ENCODE measurements around the gene TRHDE.

The TRHDE gene

DNA sequence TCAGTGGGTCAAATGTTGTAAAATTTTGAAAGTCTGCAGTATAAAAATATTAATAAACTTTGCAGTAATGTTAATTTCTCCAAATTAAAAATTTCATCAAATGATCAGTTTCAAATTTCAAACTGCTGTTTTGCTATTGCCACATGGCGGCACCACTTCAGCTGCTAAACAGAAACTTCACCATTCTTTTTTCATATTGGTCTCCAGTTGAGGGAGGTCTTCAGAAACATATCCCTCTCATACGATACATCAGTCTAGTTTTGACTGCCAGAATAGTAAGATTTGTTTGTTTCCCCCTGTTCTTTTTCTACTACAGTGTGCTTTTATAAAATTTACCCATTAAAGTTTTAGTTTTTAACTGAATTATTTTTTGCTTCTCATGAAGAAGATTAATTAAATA lies 4.2 kb upstream of the TRHDE start:
- no peak for TF ChIP-seq ZNF274 (IDR thresholded peaks at IDR 0.05; ENCODE audit: low read depth, low read length)
- H3K4me3 ChIP-seq (ENCODE audit: low read length), result no peak overlapping the region

DNA sequence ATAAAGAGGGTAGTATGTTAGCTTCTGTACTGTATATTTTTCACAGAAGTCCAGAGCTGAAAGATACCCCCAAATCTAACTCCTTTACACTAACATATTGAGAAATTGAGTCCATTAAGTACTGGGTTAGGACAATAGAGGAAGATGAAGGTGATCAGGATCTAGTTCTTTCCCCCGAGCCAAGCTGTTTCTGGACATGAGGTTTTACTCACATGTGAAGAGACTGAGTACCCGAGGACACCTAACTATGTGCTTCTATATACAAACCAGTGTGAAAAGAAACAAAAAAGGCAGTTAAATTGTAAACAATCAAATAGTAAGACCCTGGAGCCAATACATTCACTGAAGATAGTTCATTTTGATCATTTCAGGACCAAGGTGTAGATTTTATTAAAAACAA lies 3.8 kb upstream of the TRHDE start:
- no peak overlapping the region for H3K4me3 ChIP-seq (ENCODE audit: low read length)
- TF ChIP-seq ZNF274 (IDR thresholded peaks at IDR 0.05; ENCODE audit: low read depth, low read length), result no peak

DNA sequence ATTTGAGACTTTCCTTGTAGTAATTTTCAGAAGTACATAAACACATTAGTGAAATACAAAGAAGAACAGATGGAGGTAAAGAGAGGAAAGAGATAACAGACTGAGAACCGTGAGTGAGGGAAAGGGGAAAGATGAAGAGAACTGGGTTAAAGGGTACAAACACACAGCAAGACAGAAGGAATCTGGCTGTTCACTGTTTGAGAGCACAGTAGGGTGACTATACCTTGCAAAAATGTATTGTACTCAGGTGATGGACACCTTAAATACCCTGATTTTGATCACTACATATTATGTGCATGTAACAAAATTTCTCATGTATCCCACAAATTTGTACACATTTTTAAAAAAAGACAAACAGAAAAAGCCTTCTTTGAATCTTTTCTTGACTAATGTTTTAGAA lies 2.7 kb upstream of the TRHDE start:
- no peak for TF ChIP-seq ZNF274 (IDR thresholded peaks at IDR 0.05; ENCODE audit: low read depth, low read length)
- no peak overlapping the region for H3K4me3 ChIP-seq (ENCODE audit: low read length)

DNA sequence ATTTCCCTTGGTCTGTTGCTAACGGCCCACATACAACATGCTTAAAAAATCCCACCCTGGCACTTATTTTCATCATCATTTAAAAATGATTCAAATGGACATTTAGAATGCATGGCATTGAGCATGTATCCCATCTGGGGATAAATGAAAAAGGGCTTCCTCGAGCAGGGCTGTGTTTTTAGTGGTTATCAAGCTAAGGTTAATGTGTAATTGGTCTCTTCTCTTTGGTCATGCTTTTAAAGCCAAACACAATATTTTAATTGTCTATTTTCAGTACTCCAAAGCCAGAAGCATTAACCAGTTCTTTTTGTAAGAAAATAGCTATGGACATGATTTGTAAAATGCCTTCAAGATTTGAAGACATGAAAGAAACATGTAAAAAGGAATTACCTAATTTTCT lies 1.9 kb upstream of the TRHDE start:
- no peak for TF ChIP-seq ZNF274 (IDR thresholded peaks at IDR 0.05; ENCODE audit: low read depth, low read length)
- no peak overlapping the region for H3K4me3 ChIP-seq (ENCODE audit: low read length)

DNA sequence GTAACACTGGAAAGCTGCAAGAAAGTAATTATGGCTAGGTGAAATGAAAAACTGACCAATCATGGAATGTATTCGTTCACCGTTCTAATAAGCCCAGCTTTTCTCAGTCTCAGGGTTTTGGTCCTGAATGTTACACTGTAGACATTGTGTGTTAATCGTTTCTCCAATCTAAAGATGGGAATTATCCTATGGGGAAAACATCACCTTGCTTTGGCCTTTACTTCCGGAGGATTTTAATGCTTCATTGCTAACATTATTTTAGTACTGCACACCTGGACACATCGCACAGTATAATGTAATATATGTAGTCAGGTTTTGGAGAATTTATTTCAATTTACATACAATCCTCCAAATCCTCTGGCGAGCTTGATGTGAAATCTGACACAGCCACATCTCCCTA lies 1.2 kb upstream of the TRHDE start:
- TF ChIP-seq ZNF274 (IDR thresholded peaks at IDR 0.05; ENCODE audit: low read depth, low read length), result no peak
- no peak overlapping the region for H3K4me3 ChIP-seq (ENCODE audit: low read length)

DNA sequence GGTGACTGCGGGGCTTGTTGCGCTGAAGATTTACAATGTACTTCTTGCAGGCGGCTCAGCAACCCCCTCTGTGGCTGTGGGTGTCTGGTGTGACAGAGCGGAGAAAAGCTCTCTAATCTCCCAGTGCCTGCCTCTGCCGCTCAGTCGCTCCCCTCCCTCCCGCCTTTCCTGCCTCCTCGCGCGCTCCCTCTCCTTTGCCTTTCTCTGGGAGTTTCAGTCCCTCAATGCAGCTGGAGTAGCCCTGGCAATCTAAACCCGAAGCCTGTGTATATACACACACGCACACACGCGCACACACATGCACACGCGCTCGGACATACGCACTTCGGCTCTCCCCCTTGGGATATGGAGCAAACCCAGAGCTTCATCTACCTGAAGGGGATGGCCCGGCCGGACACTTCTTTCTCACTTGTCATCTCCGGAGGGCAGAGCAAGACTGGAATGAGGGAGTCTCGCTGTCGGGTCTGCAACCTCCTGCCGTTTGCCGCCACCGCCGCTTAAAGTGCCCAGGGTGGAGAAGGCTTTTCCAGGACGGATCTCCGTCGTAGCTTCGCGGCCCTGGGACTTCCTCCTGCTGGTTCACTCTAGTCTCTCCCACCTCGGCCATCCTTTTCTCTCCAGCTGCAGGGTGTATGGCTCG lies 599 bp upstream of the TRHDE start:
- H3K4me3 ChIP-seq (ENCODE audit: low read length), result peak overlapping the region; percentile 1; the same call in 1 of the 2 replicates

DNA sequence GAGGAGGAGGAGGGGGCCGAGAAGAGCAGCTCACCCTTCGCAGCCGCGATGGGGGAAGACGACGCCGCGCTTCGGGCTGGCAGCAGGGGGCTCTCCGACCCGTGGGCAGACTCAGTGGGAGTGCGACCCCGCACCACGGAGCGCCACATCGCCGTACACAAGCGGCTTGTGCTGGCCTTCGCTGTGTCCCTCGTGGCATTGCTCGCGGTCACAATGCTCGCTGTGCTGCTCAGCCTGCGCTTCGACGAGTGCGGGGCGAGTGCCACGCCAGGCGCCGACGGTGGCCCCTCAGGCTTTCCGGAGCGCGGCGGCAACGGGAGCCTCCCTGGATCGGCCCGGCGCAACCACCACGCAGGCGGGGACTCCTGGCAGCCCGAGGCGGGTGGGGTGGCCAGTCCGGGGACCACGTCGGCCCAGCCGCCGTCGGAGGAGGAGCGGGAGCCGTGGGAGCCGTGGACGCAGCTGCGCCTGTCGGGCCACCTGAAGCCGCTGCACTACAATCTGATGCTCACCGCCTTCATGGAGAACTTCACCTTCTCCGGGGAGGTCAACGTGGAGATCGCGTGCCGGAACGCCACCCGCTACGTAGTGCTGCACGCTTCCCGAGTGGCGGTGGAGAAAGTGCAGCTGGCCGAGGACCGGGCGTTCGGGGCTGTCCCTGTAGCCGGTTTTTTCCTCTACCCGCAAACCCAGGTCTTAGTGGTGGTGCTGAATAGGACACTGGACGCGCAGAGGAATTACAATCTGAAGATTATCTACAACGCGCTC lies 745 bp downstream of the TRHDE start:
- no peak for TF ChIP-seq ZNF274 (IDR thresholded peaks at IDR 0.05; ENCODE audit: low read depth, low read length)
- no peak overlapping the region for H3K4me3 ChIP-seq (ENCODE audit: low read length)

More for the DNA sequence above, 599 bp upstream of the TRHDE start:
- no peak for TF ChIP-seq ZNF274 (IDR thresholded peaks at IDR 0.05; ENCODE audit: low read depth, low read length)

DNA sequence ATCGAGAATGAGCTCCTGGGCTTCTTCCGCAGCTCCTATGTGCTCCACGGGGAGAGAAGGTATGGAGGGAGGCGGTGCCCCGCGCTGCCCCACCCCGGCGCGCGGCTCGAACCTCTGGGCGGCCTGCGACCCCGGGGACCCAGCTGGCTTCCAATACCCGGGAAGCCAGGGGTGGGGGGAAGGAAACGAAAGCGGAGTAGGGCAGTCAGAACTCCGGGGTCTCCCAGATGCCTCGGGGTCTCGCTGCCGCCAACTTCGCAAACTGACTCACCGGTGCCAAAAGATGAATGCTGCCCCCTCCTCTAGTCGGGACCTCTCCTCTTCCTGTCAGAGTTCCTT lies 1.3 kb downstream of the TRHDE start:
- H3K4me3 ChIP-seq (ENCODE audit: low read length), result no peak overlapping the region
- no peak for TF ChIP-seq ZNF274 (IDR thresholded peaks at IDR 0.05; ENCODE audit: low read depth, low read length)

DNA sequence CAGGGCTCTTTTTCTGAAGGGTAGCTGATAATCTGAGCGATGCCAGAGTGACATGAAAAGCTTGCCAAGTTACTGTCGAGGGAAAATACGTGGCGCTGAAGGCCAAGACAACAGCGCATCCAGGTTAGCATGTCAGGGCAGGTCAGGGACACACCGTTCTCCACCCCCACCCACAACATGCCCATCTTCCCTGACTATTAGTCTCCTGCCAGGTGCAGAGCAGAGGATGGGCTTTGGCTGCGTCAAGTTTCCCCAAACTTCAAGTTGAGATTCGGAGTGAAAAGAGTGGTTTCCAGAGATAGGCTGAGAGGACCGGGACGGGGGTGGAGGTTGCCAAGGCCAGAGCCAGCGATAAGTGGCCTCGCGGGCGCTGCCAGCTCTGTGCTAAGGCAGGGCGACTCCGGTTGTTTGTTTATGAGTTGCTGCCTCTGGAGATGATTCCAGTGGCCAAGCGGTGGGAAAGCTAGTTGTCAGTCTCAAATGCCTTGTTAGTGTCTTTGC lies 1.7 kb downstream of the TRHDE start:
- H3K4me3 ChIP-seq (ENCODE audit: low read length), result no peak overlapping the region
- TF ChIP-seq ZNF274 (IDR thresholded peaks at IDR 0.05; ENCODE audit: low read depth, low read length), result no peak

DNA sequence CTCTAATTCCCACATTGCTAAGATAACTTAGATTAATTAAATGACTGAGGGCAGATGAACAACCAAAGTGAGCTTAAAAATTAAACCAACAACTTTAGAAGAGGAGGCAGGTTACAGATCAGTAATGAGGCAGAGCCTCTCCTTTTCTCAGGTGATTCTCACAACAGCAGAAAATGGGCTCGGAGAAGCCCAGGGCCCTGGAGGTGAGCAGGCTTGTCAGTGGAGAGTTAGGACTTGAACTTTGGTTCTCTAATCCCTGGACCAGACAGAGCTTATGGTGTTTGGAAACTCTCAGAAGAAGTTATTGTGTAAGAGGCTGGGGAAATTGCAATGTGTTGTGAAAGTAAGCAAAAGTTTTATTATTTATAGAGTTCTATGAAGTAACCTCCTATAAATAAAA lies 2.8 kb downstream of the TRHDE start:
- TF ChIP-seq ZNF274 (IDR thresholded peaks at IDR 0.05; ENCODE audit: low read depth, low read length), result no peak
- H3K4me3 ChIP-seq (ENCODE audit: low read length), result no peak overlapping the region

DNA sequence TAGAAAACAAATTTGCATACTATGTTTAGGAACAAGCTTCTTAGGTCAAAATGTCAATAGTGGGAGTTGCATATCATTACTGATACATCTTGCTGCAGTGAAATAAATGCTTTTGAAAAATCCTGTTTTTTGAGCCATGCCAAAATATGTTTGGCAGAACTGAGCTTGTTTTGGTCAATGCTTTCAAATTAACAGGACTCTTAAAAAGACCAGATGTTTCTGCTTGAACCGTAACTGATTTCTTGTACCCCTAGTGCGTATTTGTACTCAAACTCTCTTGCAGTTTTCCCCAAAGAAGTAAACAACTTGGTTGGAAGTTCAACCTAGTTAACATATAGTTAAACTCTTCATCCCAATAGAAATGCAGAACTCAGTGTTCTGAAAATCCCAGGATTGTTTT lies 3.4 kb downstream of the TRHDE start:
- TF ChIP-seq ZNF274 (IDR thresholded peaks at IDR 0.05; ENCODE audit: low read depth, low read length), result no peak
- no peak overlapping the region for H3K4me3 ChIP-seq (ENCODE audit: low read length)

DNA sequence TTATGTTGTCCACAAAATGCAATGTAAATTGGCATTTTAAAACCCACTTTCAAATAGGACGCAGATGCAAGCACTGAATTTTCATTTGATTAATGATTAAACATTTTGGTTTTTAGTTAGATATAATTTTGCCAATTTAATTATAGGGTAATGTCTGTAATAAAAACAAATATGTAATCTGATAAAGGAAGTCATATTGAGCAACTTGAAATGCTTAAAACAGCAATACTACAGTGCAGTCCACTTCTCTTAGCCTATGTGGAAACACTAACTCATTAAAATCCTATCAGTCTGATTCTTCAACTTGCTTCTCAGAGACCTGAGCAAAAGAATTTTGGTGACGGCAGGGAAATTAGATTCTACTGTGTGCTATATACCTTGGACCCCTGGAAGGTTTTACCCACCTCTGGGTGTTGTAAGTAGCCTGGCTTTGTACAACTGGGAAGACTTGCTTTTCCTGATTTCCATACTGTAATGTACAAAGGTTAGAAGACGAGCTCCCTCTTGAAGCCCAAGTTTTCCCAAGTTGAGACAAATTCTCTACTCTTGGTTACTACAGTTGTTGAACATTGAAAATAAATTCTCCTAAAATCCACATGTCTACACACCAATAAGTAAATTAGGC lies 4.1 kb downstream of the TRHDE start:
- no peak overlapping the region for H3K4me3 ChIP-seq (ENCODE audit: low read length)

DNA sequence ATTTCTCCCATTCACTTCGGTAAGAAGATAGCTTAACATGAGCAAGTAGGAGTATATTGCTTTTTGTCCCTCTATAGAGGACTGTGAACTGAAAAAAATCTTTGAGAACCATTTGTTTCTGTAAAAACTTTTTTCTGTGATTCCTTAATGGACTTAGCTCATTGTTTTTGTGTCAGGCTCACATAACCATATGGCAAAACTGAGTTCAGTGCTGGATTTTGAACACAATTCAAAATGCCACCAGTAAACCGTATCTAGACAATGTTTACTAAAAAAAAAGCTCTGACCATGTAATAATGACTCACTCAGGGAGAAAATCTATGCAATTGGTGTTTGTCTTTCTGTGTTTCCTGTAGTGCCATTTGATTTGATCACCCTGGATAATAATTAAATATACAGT lies 5.2 kb downstream of the TRHDE start:
- no peak overlapping the region for H3K4me3 ChIP-seq (ENCODE audit: low read length)
- TF ChIP-seq ZNF274 (IDR thresholded peaks at IDR 0.05; ENCODE audit: low read depth, low read length), result no peak

More for the DNA sequence above, 4.1 kb downstream of the TRHDE start:
- TF ChIP-seq ZNF274 (IDR thresholded peaks at IDR 0.05; ENCODE audit: low read depth, low read length), result no peak

DNA sequence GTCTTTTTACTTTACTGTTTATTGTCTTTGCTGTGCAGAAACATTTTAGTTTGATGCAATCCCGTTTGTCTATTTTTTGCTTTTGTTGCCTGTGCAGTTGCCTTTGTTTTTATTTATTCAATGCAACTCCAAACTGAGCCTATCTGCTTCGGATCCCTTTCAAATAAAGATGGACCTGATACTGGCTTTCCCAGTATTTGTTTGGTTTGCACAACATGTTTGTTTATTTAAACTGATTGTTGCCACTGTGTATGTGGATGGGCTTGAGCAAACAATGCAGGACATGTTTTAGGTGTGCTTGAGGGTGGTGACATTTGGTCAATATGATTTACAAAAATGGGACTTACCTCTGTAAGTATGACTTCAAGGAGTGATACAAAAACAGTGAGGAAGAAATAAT lies 6.7 kb downstream of the TRHDE start:
- no peak for TF ChIP-seq ZNF274 (IDR thresholded peaks at IDR 0.05; ENCODE audit: low read depth, low read length)
- H3K4me3 ChIP-seq (ENCODE audit: low read length), result no peak overlapping the region

DNA sequence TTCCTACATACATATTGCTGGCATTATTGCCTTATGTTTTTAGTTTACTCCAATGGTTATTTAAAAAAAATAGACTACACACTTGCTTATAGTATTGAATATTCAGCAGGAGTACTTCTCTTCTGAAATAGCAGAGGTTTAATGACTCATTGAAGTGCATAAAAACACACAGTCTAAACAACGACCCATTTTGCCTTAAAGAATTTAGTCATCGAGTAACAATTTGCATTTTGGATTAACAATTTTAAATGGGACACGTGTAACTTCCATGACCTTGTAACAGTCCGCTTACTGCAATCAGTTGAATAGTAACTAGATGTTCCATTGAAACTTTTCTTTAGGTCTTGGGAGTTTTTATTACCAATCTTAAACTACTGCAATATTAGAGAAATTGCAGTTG lies 9.0 kb downstream of the TRHDE start:
- H3K4me3 ChIP-seq (ENCODE audit: low read length), result no peak overlapping the region
- no peak for TF ChIP-seq ZNF274 (IDR thresholded peaks at IDR 0.05; ENCODE audit: low read depth, low read length)
